Amygdala (tissue), 56 donors: ENCODE data around the gene CKS2.

Experiments used
- DNase-seq, 56 donors: peaks; one replicate each; lab custom pipeline; 2025; lab: John Stamatoyannopoulos, UW

CKS2 gene

GRCh38 chr9:89363921-89364665, 53.1 kb downstream of the CKS2 start:
- DNase-seq, result no peak

- no peak for DNase-seq
Observed at GRCh38 chr9:89364666-89365531, 53.9 kb downstream of the CKS2 start.

GRCh38 chr9:89365532-89365912, 54.5 kb downstream of the CKS2 start:
- no peak for DNase-seq
